Mesenchymal stem cell (in vitro differentiated cells and primary cell): ENCODE data around the gene UGT1A8.
"Not testable (repeated sequence)": the region's sequence is repeated elsewhere in the genome, so short reads cannot be mapped to it uniquely, and the experiment has no call there.

Source experiments
- DNase-seq: peaks from one replicate; pipeline ENCODE4 v3.0.0-alpha.2; 2013
- H2AFZ ChIP-seq: one replicate; pipeline ENCODE4 v1.6.1; 2013; ENCODE audit warnings: low read depth, mild to moderate bottlenecking, control low read depth, inconsistent platforms, low read length, moderate library complexity
- H2AK5ac ChIP-seq: 2 replicates; pipeline ENCODE4 v1.6.1; 2013; ENCODE audit warnings: low read length, moderate library complexity, mild to moderate bottlenecking, inconsistent platforms; ENCODE audit not compliant: severe bottlenecking
- H2BK120ac ChIP-seq: one replicate; pipeline ENCODE4 v1.6.1; 2013; ENCODE audit warnings: low read depth, mild to moderate bottlenecking, inconsistent platforms, low read length, moderate library complexity
- H2BK12ac ChIP-seq, 2 experiments: one replicate each; pipeline ENCODE4 v1.6.1; 2013; ENCODE audit warnings: inconsistent platforms in 2 of 2, low read length in 2 of 2, mild to moderate bottlenecking in 2 of 2, moderate library complexity in 2 of 2, control low read depth in 1 of 2
- H2BK15ac ChIP-seq: one replicate; pipeline ENCODE4 v1.6.1; 2013; ENCODE audit warnings: mild to moderate bottlenecking, low read depth, inconsistent platforms; ENCODE audit not compliant: poor library complexity, severe bottlenecking
- H2BK5ac ChIP-seq: 2 replicates; pipeline ENCODE4 v1.6.1; 2013; ENCODE audit warnings: low read depth, mild to moderate bottlenecking, low read length, control low read depth, inconsistent platforms; ENCODE audit not compliant: poor library complexity, severe bottlenecking
- H3K14ac ChIP-seq, 2 experiments: one replicate each; pipeline ENCODE4 v1.6.1; 2013; ENCODE audit warnings: inconsistent platforms in 2 of 2, low read length in 2 of 2, control low read depth in 1 of 2, mild to moderate bottlenecking in 1 of 2, moderate library complexity in 1 of 2
- H3K18ac ChIP-seq, 2 experiments: one replicate each; pipeline ENCODE4 v1.6.1; 2013; ENCODE audit warnings: inconsistent platforms in 2 of 2, low read length in 2 of 2, control low read depth in 1 of 2, low read depth in 1 of 2, mild to moderate bottlenecking in 1 of 2
- H3K23ac ChIP-seq, 2 experiments: one replicate each; pipeline ENCODE4 v1.6.1; 2013; ENCODE audit warnings: inconsistent platforms in 2 of 2, low read length in 2 of 2, mild to moderate bottlenecking in 2 of 2, moderate library complexity in 2 of 2, control low read depth in 1 of 2
- H3K27ac ChIP-seq: 2 replicates; pipeline ENCODE4 v1.5.1; 2013; ENCODE audit warnings: mild to moderate bottlenecking, moderate library complexity, low read length, control low read depth, inconsistent platforms; ENCODE audit not compliant: poor library complexity, severe bottlenecking
- H3K27me3 ChIP-seq, 2 experiments: 2 replicates each; pipeline versions ENCODE4 v1.6.1 to v1.7.0; 2013; ENCODE audit warnings: low read length in 2 of 2, mild to moderate bottlenecking in 2 of 2, moderate library complexity in 2 of 2, control low read depth in 1 of 2, inconsistent platforms in 1 of 2; ENCODE audit not compliant: control insufficient read depth in 1 of 2, insufficient read depth in 1 of 2
- H3K36me3 ChIP-seq, 2 experiments: 2 replicates each; pipeline versions ENCODE4 v1.6.1 to v1.7.0; 2013; ENCODE audit warnings: low read length in 2 of 2, control low read depth in 1 of 2, inconsistent platforms in 1 of 2, low read depth in 1 of 2, mild to moderate bottlenecking in 1 of 2; ENCODE audit not compliant: insufficient read depth in 2 of 2, control insufficient read depth in 1 of 2
- H3K4ac ChIP-seq, 2 experiments: one replicate each; pipeline ENCODE4 v1.6.1; 2013; ENCODE audit warnings: inconsistent platforms in 2 of 2, low read length in 2 of 2, mild to moderate bottlenecking in 2 of 2, moderate library complexity in 2 of 2, control low read depth in 1 of 2, low read depth in 1 of 2
- H3K4me1 ChIP-seq: 2 replicates; pipeline ENCODE4 v1.6.1; 2013; ENCODE audit warnings: low read depth, low read length, control low read depth; ENCODE audit not compliant: control insufficient read depth, insufficient read depth
- H3K4me2 ChIP-seq: 2 replicates; pipeline ENCODE4 v1.6.1; 2013; ENCODE audit warnings: low read length, mild to moderate bottlenecking, inconsistent platforms; ENCODE audit not compliant: poor library complexity, severe bottlenecking
- H3K4me3 ChIP-seq, 2 experiments: 2 replicates each; pipeline versions ENCODE4 v1.5.1 to v1.7.0; 2013; ENCODE audit warnings: low read length in 2 of 2, mild to moderate bottlenecking in 2 of 2, control low read depth in 1 of 2, low read depth in 1 of 2; ENCODE audit not compliant: insufficient read depth in 1 of 2
- H3K79me1 ChIP-seq: replicated peaks from 2 replicates; pipeline ENCODE4 v1.6.1; 2013; ENCODE audit warnings: mild to moderate bottlenecking, control low read depth, low read length, inconsistent platforms; ENCODE audit not compliant: poor library complexity, severe bottlenecking
- H3K9ac ChIP-seq: 2 replicates; pipeline ENCODE4 v1.7.0; 2013; ENCODE audit warnings: mild to moderate bottlenecking, low read length, moderate library complexity
- H3K9me3 ChIP-seq: 2 replicates; pipeline ENCODE4 v1.7.0; 2013; ENCODE audit warnings: mild to moderate bottlenecking, low read length; ENCODE audit not compliant: control insufficient read depth
- H4K8ac ChIP-seq: one replicate; pipeline ENCODE4 v1.6.1; 2013; ENCODE audit warnings: inconsistent platforms, mild to moderate bottlenecking, low read length, moderate library complexity
- H4K91ac ChIP-seq: one replicate; pipeline ENCODE4 v1.6.1; 2013; ENCODE audit warnings: mild to moderate bottlenecking, low read length, inconsistent platforms
- WGBS: methylation state at CpG from one replicate; pipeline ENCODE4 v1.1.7; 2013; ENCODE audit warnings: mixed read lengths; 5-methylcytosine and 5-hydroxymethylcytosine counted together

Gene UGT1A8

DNA sequence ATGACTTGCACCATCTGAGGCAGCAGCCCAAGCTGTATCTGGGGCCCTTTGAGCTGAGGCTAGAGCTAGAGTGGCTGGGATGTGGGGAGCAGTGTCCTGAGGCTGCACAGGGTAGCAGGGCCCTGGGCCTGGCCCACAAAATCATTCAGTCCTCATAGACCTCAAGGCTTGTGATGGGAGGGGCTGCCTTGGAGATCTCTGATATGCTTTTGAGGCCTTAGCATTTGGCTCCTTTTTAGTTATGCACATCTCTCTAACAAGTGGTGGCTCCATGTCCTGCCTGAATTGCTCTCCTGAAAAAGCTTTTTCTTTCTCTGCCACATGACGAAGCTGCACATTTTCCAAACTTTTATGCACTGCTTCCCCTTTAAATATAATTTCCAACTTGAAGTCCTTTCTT lies 11.8 kb upstream of the UGT1A8 start:
- H3K27ac ChIP-seq = no peak overlapping the region
- H2AK5ac ChIP-seq = no peak overlapping the region
- no peak overlapping the region for H3K4ac ChIP-seq
- DNase-seq = no peak
- H4K91ac ChIP-seq = no peak overlapping the region
- H3K23ac ChIP-seq = no peak overlapping the region
- 76% methylated on average over 1 of the region's 1 CpG for WGBS
- no peak overlapping the region for H2BK12ac ChIP-seq
- H3K27me3 ChIP-seq = peaks cover 0 to 12% of the 10 kb centered on the region in 2 experiments
- no peaks in the 10 kb centered on the region for H3K79me1 ChIP-seq
- no peak overlapping the region for H3K9ac ChIP-seq
- no peak overlapping the region for H3K4me2 ChIP-seq
- H2AFZ ChIP-seq = no peak overlapping the region
- no peaks in the 10 kb centered on the region for H3K36me3 ChIP-seq
- no peak overlapping the region for H3K18ac ChIP-seq
- H2BK5ac ChIP-seq = no peak overlapping the region
- no peak overlapping the region for H4K8ac ChIP-seq
- H3K9me3 ChIP-seq = peaks cover 3% of the 10 kb centered on the region
- H3K14ac ChIP-seq = no peak overlapping the region
- H3K4me3 ChIP-seq = no peak overlapping the region
- no peak overlapping the region for H2BK15ac ChIP-seq
- H2BK120ac ChIP-seq = no peak overlapping the region
- H3K4me1 ChIP-seq = no peaks in the 10 kb centered on the region

- H3K79me1 ChIP-seq = no peaks in the 10 kb centered on the region
- no peak overlapping the region for H3K9ac ChIP-seq
- H3K4me2 ChIP-seq = no peak overlapping the region
- H2BK5ac ChIP-seq = no peak overlapping the region
- H2BK120ac ChIP-seq = no peak overlapping the region
- H2AFZ ChIP-seq = no peak overlapping the region
- DNase-seq = no peak
- no peak overlapping the region for H4K8ac ChIP-seq
- H3K23ac ChIP-seq = no peak overlapping the region
- H3K4me1 ChIP-seq = no peaks in the 10 kb centered on the region
- no peak overlapping the region for H3K27ac ChIP-seq
- H3K36me3 ChIP-seq = no peaks in the 10 kb centered on the region
- no peak overlapping the region for H3K4me3 ChIP-seq
- H3K4ac ChIP-seq = no peak overlapping the region
- no peak overlapping the region for H2BK15ac ChIP-seq
- H3K27me3 ChIP-seq = no peaks in the 10 kb centered on the region
- H2BK12ac ChIP-seq = no peak overlapping the region
- peaks cover 6% of the 10 kb centered on the region for H3K9me3 ChIP-seq
- 69% methylated on average over 3 of the region's 4 CpGs for WGBS
- H3K14ac ChIP-seq = no peak overlapping the region
- H3K18ac ChIP-seq = no peak overlapping the region
- no peak overlapping the region for H4K91ac ChIP-seq
- no peak overlapping the region for H2AK5ac ChIP-seq
These were observed 6.1 kb upstream of the UGT1A8 start for GRCh38 chr2:233611284-233611683.

DNA sequence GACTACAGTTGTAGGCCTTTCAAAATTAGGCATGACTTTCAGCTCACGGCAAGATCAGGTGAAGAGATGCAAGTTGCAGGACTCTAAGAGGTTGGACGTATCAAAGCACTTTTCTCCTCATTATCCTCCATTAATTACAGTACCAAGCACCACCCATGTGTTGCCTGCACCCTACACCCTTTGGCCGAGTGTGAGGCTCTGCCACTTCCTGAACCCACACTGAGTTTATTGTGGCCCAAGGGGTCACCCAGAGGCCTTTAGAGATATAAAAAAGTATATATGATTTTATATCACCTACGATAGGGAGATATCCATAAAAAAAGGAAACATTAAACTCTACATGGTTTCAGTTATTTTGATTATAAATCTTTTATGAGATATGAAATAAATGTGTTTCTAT lies 2.8 kb downstream of the UGT1A8 start:
- no peak overlapping the region for H2BK120ac ChIP-seq
- 70% methylated on average over 3 of the region's 4 CpGs for WGBS

DNA sequence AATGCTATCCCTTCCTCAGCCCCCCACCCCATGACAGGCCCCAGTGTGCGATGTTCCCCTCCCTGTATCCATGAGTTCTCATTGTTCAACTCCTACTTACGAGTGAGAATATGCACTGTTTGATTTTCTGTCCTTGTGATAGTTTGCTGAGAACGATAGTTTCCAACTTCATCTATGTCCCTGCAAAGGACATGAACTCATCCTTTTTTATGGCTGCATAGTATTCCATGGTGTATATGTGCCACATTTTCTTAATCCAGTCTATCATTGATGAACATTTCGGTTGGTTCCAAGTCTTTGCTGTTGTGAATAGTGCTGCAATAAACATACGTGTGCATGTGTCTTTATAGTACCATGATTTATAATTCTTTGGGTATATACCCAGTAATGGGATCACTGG lies 4.4 kb downstream of the UGT1A8 start:
- not testable (repeated sequence) for H3K18ac ChIP-seq, H3K9ac ChIP-seq, H2BK5ac ChIP-seq, H4K91ac ChIP-seq, H3K27ac ChIP-seq, H3K4me1 ChIP-seq, H3K27me3 ChIP-seq, H2AFZ ChIP-seq, H4K8ac ChIP-seq, H2BK12ac ChIP-seq, H3K14ac ChIP-seq, H2AK5ac ChIP-seq, H3K79me1 ChIP-seq, H3K4me3 ChIP-seq, DNase-seq, H3K23ac ChIP-seq, H3K4ac ChIP-seq, H3K4me2 ChIP-seq, H2BK15ac ChIP-seq, H3K9me3 ChIP-seq, H3K36me3 ChIP-seq, H2BK120ac ChIP-seq
- WGBS = 100% methylated on average over 1 of the region's 5 CpGs

More for the DNA sequence above, 2.8 kb downstream of the UGT1A8 start:
- Histone ChIP-seq H2BK5ac (no peak overlapping the region), H3K27ac (no peak overlapping the region), H3K4ac (no peak overlapping the region), H4K91ac (no peak overlapping the region), H3K4me2 (no peak overlapping the region), H3K4me3 (no peak overlapping the region), H3K4me1 (no peaks in the 10 kb centered on the region), H3K23ac (no peak overlapping the region), H2AK5ac (no peak overlapping the region), H3K18ac (no peak overlapping the region), H3K14ac (no peak overlapping the region), H3K9me3 (peaks cover 2% of the 10 kb centered on the region), H3K9ac (no peak overlapping the region), H4K8ac (no peak overlapping the region), H2BK12ac (no peak overlapping the region), H2AFZ (no peak overlapping the region), H2BK15ac (no peak overlapping the region), H3K36me3 (no peaks in the 10 kb centered on the region), H3K79me1 (no peaks in the 10 kb centered on the region), H3K27me3 (peaks cover 0 to 4% of the 10 kb centered on the region in 2 experiments)
- no peak for DNase-seq
